HepG2 (cell line): ENCODE results near the gene SLC25A33. TPM values are rescaled to one million over a fixed set of nuclear protein-coding genes. Genes with fewer than 3 reads are reported as not detected.

Source experiments
- ATF1 ChIP-seq: IDR thresholded peaks from 2 replicates; pipeline ENCODE4 v1.6.1; 2016; ENCODE audit warnings: mild to moderate bottlenecking, control low read depth
- ELF3 ChIP-seq: IDR thresholded peaks from 2 replicates; pipeline ENCODE4 v1.6.1; 2016; ENCODE audit warnings: missing genetic modification reagents, missing compliant biosample characterization
- MED1 ChIP-seq: sonication (generic); formaldehyde crosslinking; IDR thresholded peaks from 2 replicates; pipeline ENCODE4 v1.4.0; 2020; ENCODE audit warnings: missing genetic modification reagents
- MYC ChIP-seq: sonication (generic); formaldehyde crosslinking; IDR thresholded peaks from 2 replicates; pipeline ENCODE4 v1.9.0; 2021; ENCODE audit warnings: missing genetic modification reagents, borderline replicate concordance
- NCOA2 ChIP-seq: sonication (generic); formaldehyde crosslinking; IDR thresholded peaks from 2 replicates; pipeline ENCODE4 v1.8.0; 2022; ENCODE audit warnings: inconsistent platforms
- NR2C2 ChIP-seq: sonication (generic); formaldehyde crosslinking; IDR thresholded peaks from 2 replicates; pipeline ENCODE4 v1.4.0; 2020; ENCODE audit warnings: missing genetic modification reagents, mild to moderate bottlenecking, moderate library complexity, borderline replicate concordance
- PLRG1 ChIP-seq: fragments of 450-650 bp; conservative IDR thresholded peaks from 2 replicates; pipeline ENCODE4 v1.6.1; 2016
- SRSF4 ChIP-seq: fragments of 200-400 bp; formaldehyde crosslinking; IDR thresholded peaks from one replicate; pipeline ENCODE4 v1.6.1; 2018; ENCODE audit warnings: mild to moderate bottlenecking, low read depth, low read length, moderate library complexity; ENCODE audit not compliant: poor library complexity, severe bottlenecking
- YY1 ChIP-seq: IDR thresholded peaks from 2 replicates; pipeline ENCODE4 v1.6.1; 2011; ENCODE audit warnings: low read length, low read depth, moderate library complexity, mild to moderate bottlenecking; ENCODE audit not compliant: insufficient read depth, insufficient replicate concordance
- ZNF232 ChIP-seq: sonication (generic); formaldehyde crosslinking; IDR thresholded peaks from 2 replicates; pipeline ENCODE4 v1.4.0; 2020; ENCODE audit warnings: missing genetic modification reagents, borderline replicate concordance
- ZNF557 ChIP-seq: sonication (generic); formaldehyde crosslinking; IDR thresholded peaks from 2 replicates; pipeline ENCODE4 v1.4.0; 2020; ENCODE audit warnings: missing genetic modification reagents
- ZNF614 ChIP-seq: IDR thresholded peaks from 2 replicates; pipeline ENCODE4 v1.6.1; 2018; ENCODE audit warnings: missing biosample characterization, missing genetic modification reagents, inconsistent platforms, borderline replicate concordance
- polyA plus RNA-seq, 8 experiments: library from polyadenylated mRNA; depleted of rRNA in 3 of 8; stranded (reverse) in 7 of 8; unstranded in 1 of 8; fragments of >200 nt; fragmentation: Illumina TruSeq in 4 of 8; extraction: Trizol in 4 of 8; gene quantifications; 2 replicates each; pipeline versions ENCODE4 v1.2.1 to v1.2.3, GENCODE V29; 2011 to 2016; ENCODE audit warnings: low read depth in 4 of 8, missing spikeins in 1 of 8, mixed read lengths in 1 of 8; ENCODE audit not compliant: insufficient read depth in 1 of 8
- total RNA-seq, 5 experiments: library from RNA; depleted of rRNA; stranded (reverse); fragments of >200 nt; fragmentation: Illumina TruSeq; extraction: Trizol; gene quantifications; 2 replicates each; pipeline ENCODE4 v1.2.3, GENCODE V29; 2016; ENCODE audit warnings: low read depth in 1 of 5
- TF ChIP-seq, protein P1 (sequence below): sonication (generic); formaldehyde crosslinking; IDR thresholded peaks from 2 replicates; pipeline ENCODE4 v1.4.0; 2020; ENCODE audit warnings: missing genetic modification reagents
- TF ChIP-seq, protein P2 (sequence below): IDR thresholded peaks from 2 replicates; pipeline ENCODE4 v1.6.1; 2016; ENCODE audit warnings: low read depth, borderline replicate concordance
- TF ChIP-seq, protein P3 (sequence below), 2 experiments: sonication (generic) in 1 of 2; formaldehyde crosslinking in 1 of 2; IDR thresholded peaks; 2 replicates each; pipeline versions ENCODE4 v1.5.1 to v1.6.1; 2011 to 2020; ENCODE audit warnings: borderline replicate concordance in 1 of 2, low read depth in 1 of 2, low read length in 1 of 2, mild to moderate bottlenecking in 1 of 2, missing genetic modification reagents in 1 of 2, moderate library complexity in 1 of 2
- TF ChIP-seq, protein P4 (sequence below): IDR thresholded peaks from 2 replicates; pipeline ENCODE4 v1.6.1; 2018; ENCODE audit warnings: missing genetic modification reagents, mild to moderate bottlenecking, missing compliant biosample characterization

Gene SLC25A33
- total and polyA plus RNA-seq, 2 of the 13 experiments (the other 11 are each of a cell fraction or from before 2014, with no cell fraction given), result 15.4 to 50.3 TPM

DNA sequence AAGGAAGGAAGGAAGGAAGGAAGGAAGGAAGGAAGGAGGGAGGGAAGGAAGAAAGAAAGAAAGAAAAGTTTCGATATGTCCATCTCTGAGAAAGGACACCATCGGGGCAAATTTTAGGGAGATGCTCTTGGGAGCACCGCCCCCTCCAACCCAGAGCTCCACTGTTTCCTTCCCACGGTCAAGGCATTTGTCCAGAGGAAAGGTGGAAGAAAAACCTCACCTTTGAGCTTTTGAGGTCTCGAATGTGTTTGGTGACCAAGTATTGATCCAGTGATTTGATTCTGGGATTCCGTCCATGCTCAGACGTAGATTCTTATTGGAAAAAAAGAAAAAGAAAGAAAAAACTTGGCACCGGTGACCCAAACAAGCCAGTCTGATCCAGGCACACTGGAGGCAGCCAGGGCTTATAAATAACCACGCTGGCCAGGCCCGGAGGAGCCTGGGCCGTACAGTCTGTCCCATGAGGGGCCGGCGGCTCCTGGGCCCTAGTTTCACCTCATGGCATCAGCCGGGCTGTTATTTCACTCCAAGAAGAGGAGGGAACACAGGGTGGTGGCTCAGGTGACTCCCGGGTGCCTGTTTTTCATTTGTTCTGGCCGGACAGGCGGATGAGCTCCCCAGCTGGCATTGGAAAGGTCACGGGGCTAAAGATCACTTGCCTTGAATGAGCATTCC, 36.1 kb upstream of the SLC25A33 start (continued):
- TF ChIP-seq, protein P1, sequence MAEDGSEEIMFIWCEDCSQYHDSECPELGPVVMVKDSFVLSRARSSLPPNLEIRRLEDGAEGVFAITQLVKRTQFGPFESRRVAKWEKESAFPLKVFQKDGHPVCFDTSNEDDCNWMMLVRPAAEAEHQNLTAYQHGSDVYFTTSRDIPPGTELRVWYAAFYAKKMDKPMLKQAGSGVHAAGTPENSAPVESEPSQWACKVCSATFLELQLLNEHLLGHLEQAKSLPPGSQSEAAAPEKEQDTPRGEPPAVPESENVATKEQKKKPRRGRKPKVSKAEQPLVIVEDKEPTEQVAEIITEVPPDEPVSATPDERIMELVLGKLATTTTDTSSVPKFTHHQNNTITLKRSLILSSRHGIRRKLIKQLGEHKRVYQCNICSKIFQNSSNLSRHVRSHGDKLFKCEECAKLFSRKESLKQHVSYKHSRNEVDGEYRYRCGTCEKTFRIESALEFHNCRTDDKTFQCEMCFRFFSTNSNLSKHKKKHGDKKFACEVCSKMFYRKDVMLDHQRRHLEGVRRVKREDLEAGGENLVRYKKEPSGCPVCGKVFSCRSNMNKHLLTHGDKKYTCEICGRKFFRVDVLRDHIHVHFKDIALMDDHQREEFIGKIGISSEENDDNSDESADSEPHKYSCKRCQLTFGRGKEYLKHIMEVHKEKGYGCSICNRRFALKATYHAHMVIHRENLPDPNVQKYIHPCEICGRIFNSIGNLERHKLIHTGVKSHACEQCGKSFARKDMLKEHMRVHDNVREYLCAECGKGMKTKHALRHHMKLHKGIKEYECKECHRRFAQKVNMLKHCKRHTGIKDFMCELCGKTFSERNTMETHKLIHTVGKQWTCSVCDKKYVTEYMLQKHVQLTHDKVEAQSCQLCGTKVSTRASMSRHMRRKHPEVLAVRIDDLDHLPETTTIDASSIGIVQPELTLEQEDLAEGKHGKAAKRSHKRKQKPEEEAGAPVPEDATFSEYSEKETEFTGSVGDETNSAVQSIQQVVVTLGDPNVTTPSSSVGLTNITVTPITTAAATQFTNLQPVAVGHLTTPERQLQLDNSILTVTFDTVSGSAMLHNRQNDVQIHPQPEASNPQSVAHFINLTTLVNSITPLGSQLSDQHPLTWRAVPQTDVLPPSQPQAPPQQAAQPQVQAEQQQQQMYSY (CRISPR knock-in tag), result peak; percentile 83
- TF ChIP-seq, protein P2, sequence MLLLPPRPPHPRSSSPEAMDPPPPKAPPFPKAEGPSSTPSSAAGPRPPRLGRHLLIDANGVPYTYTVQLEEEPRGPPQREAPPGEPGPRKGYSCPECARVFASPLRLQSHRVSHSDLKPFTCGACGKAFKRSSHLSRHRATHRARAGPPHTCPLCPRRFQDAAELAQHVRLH (CRISPR knock-in tag), result no peak
- TF ChIP-seq ZNF614, result no peak
- TF ChIP-seq PLRG1, result no peak
- no peak for TF ChIP-seq ATF1 (CRISPR knock-in tag)
- peak; percentile 81 for TF ChIP-seq NR2C2 (CRISPR knock-in tag)
- TF ChIP-seq MED1 (CRISPR knock-in tag), result peak; percentile 48
- 0 out of 2 replicates have a peak, but pooled peaks have one; percentile 23 for TF ChIP-seq ELF3
- TF ChIP-seq ZNF232 (CRISPR knock-in tag), result no peak; the same call in 1 of the 2 replicates
- TF ChIP-seq, protein P3, sequence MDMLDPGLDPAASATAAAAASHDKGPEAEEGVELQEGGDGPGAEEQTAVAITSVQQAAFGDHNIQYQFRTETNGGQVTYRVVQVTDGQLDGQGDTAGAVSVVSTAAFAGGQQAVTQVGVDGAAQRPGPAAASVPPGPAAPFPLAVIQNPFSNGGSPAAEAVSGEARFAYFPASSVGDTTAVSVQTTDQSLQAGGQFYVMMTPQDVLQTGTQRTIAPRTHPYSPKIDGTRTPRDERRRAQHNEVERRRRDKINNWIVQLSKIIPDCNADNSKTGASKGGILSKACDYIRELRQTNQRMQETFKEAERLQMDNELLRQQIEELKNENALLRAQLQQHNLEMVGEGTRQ (IDR thresholded peaks at IDR 0.05; ENCODE audit: low read depth, low read length), result no peak
- TF ChIP-seq, protein P3 (CRISPR knock-in tag; IDR thresholded peaks at IDR 0.05; ENCODE audit: borderline replicate concordance), result peak; percentile 38; the same call in 1 of the 2 replicates
- no peak for TF ChIP-seq YY1
- TF ChIP-seq MYC (CRISPR knock-in tag), result peak; percentile 43; the same call in 1 of the 2 replicates
- TF ChIP-seq SRSF4, result no peak
- TF ChIP-seq, protein P4, sequence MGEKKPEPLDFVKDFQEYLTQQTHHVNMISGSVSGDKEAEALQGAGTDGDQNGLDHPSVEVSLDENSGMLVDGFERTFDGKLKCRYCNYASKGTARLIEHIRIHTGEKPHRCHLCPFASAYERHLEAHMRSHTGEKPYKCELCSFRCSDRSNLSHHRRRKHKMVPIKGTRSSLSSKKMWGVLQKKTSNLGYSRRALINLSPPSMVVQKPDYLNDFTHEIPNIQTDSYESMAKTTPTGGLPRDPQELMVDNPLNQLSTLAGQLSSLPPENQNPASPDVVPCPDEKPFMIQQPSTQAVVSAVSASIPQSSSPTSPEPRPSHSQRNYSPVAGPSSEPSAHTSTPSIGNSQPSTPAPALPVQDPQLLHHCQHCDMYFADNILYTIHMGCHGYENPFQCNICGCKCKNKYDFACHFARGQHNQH (CRISPR knock-in tag), result 0 out of 2 replicates have a peak, but pooled peaks have one; percentile 27
- no peak for TF ChIP-seq ZNF557
- TF ChIP-seq NCOA2 (CRISPR knock-in tag), result 0 out of 2 replicates have a peak, but pooled peaks have one; percentile 14
